GM12878 (cell line): ENCODE results near the gene AFMID. TPM values are rescaled to one million over a fixed set of nuclear protein-coding genes. Genes with fewer than 3 reads are reported as not detected.

Experiments
- ATAC-seq: fragments of 200-7000 bp; cut with Tn5 transposase; 3 replicates; pipeline ENCODE4 v1.9.1; 2020; ENCODE audit warnings: mild to moderate bottlenecking, moderate library complexity
- BruUV-seq: library from RNA; stranded (reverse); fragments of 400-500 nt; replicated peaks from 2 replicates; lab custom pipeline; 2021; lab: Mats Ljungman, UMichigan
- CTCF ChIA-PET: fragments of 300-600 bp; sonication (Branson Sonifier 250); formaldehyde crosslinking; extraction: SDS; loops from one replicate; lab custom pipeline; 2021; ENCODE audit warnings: inconsistent platforms; lab: Yijun Ruan, JAX
- POLR2A ChIA-PET: fragments of 350-600 bp; formaldehyde crosslinking; extraction: SDS; loops from one replicate; lab custom pipeline; 2021; ENCODE audit warnings: inconsistent platforms; lab: Charles Lee
- RAD21 ChIA-PET: fragments of 300-600 bp; sonication (Branson Sonifier 250); formaldehyde crosslinking; loops from one replicate; lab custom pipeline; 2023; ENCODE audit warnings: antibody characterized with exemption; ENCODE audit not compliant: unreplicated experiment; lab: Charles Lee
- SMC1A ChIA-PET: fragments of 300-600 bp; sonication (Branson Sonifier 250); formaldehyde crosslinking; loops from one replicate; lab custom pipeline; 2023; ENCODE audit not compliant: unreplicated experiment, uncharacterized antibody; lab: Charles Lee
- DNase-seq: peaks from one replicate; pipeline ENCODE4 v3.0.0-alpha.2; 2011; ENCODE audit warnings: low read depth, low spot score
- FAIRE-seq: peaks from 3 replicates; lab custom pipeline; 2011; peaks lifted over from hg19 to GRCh38; lab: Jason Lieb, UNC
- H2AFZ ChIP-seq: 2 replicates; pipeline ENCODE4 v1.6.0; 2011; ENCODE audit warnings: low read depth, low read length, control low read depth; ENCODE audit not compliant: control insufficient read depth
- H3K27ac ChIP-seq: 2 replicates; pipeline ENCODE4 v1.5.1; 2011; ENCODE audit warnings: control low read depth; ENCODE audit not compliant: control insufficient read depth, insufficient read depth
- H3K27me3 ChIP-seq, 2 experiments: replicated peaks in 1 of 2; 2 replicates each; pipeline versions ENCODE4 v1.6.0 to v1.6.1; 2011; ENCODE audit warnings: low read length in 1 of 2; ENCODE audit not compliant: control insufficient read depth in 2 of 2, insufficient read depth in 2 of 2
- H3K36me3 ChIP-seq, 2 experiments: 2 replicates each; pipeline ENCODE4 v1.5.1; 2011; ENCODE audit warnings: low read length in 1 of 2; ENCODE audit not compliant: control insufficient read depth in 2 of 2, insufficient read depth in 2 of 2
- H3K4me1 ChIP-seq: 2 replicates; pipeline ENCODE4 v1.6.1; 2011; ENCODE audit warnings: mild to moderate bottlenecking, low read length, moderate library complexity, mixed read lengths; ENCODE audit not compliant: control insufficient read depth, insufficient read depth
- H3K4me2 ChIP-seq: 2 replicates; pipeline ENCODE4 v1.6.0; 2011; ENCODE audit warnings: control low read depth; ENCODE audit not compliant: control insufficient read depth, insufficient read depth
- H3K4me3 ChIP-seq: fragments of 200-600 bp; sonication (generic); 2 replicates; pipeline ENCODE4 v1.5.1; 2016
- H3K79me2 ChIP-seq: 2 replicates; pipeline ENCODE4 v1.6.0; 2011; ENCODE audit warnings: low read length; ENCODE audit not compliant: control insufficient read depth, insufficient read depth
- H3K9ac ChIP-seq: 2 replicates; pipeline ENCODE4 v1.8.0; 2011; ENCODE audit warnings: low read length, control low read depth, mixed read lengths; ENCODE audit not compliant: control insufficient read depth, insufficient read depth
- H3K9me3 ChIP-seq: replicated peaks from 3 replicates; pipeline ENCODE4 v1.5.1; 2011; ENCODE audit warnings: mild to moderate bottlenecking, low read length; ENCODE audit not compliant: control insufficient read depth, insufficient read depth
- H4K20me1 ChIP-seq: 2 replicates; pipeline ENCODE4 v1.6.0; 2011; ENCODE audit not compliant: control insufficient read depth, insufficient read depth
- BMI1 ChIP-seq: fragments of 450-650 bp; IDR thresholded peaks from 2 replicates; pipeline ENCODE4 v1.6.1; 2016; ENCODE audit warnings: mild to moderate bottlenecking, moderate library complexity, borderline replicate concordance
- EED ChIP-seq: sonication (generic); IDR thresholded peaks from 2 replicates; pipeline ENCODE4 v1.6.1; 2016; ENCODE audit warnings: antibody characterized with exemption, low read depth
- ETV6 ChIP-seq, 2 experiments: fragments of 450-650 bp in 1 of 2; IDR thresholded peaks in 1 of 2; conservative IDR thresholded peaks in 1 of 2; 2 replicates each; pipeline ENCODE4 v1.6.1; 2014; ENCODE audit warnings: antibody characterized with exemption in 1 of 2, borderline replicate concordance in 1 of 2, low read depth in 1 of 2, mild to moderate bottlenecking in 1 of 2, moderate library complexity in 1 of 2
- GABPA ChIP-seq: IDR thresholded peaks from 2 replicates; pipeline ENCODE4 v1.6.1; 2014; ENCODE audit warnings: antibody characterized with exemption, low read depth, mild to moderate bottlenecking, inconsistent platforms
- IKZF2 ChIP-seq, 2 experiments: fragments of 450-650 bp; IDR thresholded peaks; 2 replicates each; pipeline ENCODE4 v1.6.1; 2017; ENCODE audit warnings: mild to moderate bottlenecking in 2 of 2, moderate library complexity in 2 of 2
- NR2C2 ChIP-seq: IDR thresholded peaks from 2 replicates; pipeline ENCODE4 v1.6.1; 2011; ENCODE audit warnings: borderline replicate concordance, low read depth; ENCODE audit not compliant: control insufficient read depth, insufficient read length
- NR2F1 ChIP-seq: fragments of 450-650 bp; conservative IDR thresholded peaks from 2 replicates; pipeline ENCODE4 v1.6.1; 2017; ENCODE audit warnings: mild to moderate bottlenecking
- POLR2A ChIP-seq: IDR thresholded peaks from 2 replicates; pipeline ENCODE4 v1.6.1; 2011; ENCODE audit warnings: low read depth, mild to moderate bottlenecking, low read length
- STAT1 ChIP-seq: fragments of 450-650 bp; conservative IDR thresholded peaks from 2 replicates; pipeline ENCODE4 v1.6.1; 2014; ENCODE audit warnings: antibody characterized with exemption, mild to moderate bottlenecking
- ZBTB11 ChIP-seq: fragments of 450-650 bp; formaldehyde crosslinking; IDR thresholded peaks from 2 replicates; pipeline ENCODE4 v1.5.0; 2022; ENCODE audit warnings: mild to moderate bottlenecking, missing genetic modification characterization
- WGBS: methylation state at CpG from one replicate; pipeline ENCODE4 v1.1.6; 2016; ENCODE audit warnings: low lambda C conversion rate; ENCODE audit not compliant: insufficient replicate concordance, insufficient coverage; ENCODE audit errors: missing lambda C conversion rate; 5-methylcytosine and 5-hydroxymethylcytosine counted together
- in situ Hi-C: fragments of 300-500 bp; cut with MboI; formaldehyde crosslinking; loops from 9 replicates; pipeline ENCODE4 v1.14.3; 2018; ENCODE audit warnings: mixed read lengths
- intact Hi-C: fragments of 100-400 bp; cut with micrococcal nuclease; formaldehyde crosslinking; loops from one replicate; pipeline ENCODE4 v1.14.2; 2022; ENCODE audit not compliant: unreplicated experiment
- polyA plus RNA-seq, 11 experiments: library from polyadenylated mRNA; depleted of rRNA in 4 of 11; unstranded in 6 of 11; stranded (reverse) in 5 of 11; fragments of >200 nt; fragmentation: Nextera tagmentation in 4 of 11; fragmentation: Illumina TruSeq in 1 of 11; extraction: Ambion mirVana in 4 of 11; extraction: Trizol in 1 of 11; gene quantifications; 1 replicate in 1 of 11; 2 replicates in 10 of 11; pipeline versions ENCODE4 v1.2.1 to v1.2.3, GENCODE V29; 2011 to 2016; ENCODE audit warnings: inconsistent platforms in 2 of 11, missing spikeins in 2 of 11, low read depth in 1 of 11
- total RNA-seq, 4 experiments: library from RNA; depleted of rRNA in 3 of 4; stranded (reverse); fragments of >200 nt in 3 of 4; fragmentation: Illumina TruSeq in 1 of 4; extraction: Trizol in 1 of 4; gene quantifications; 2 replicates each; pipeline versions ENCODE4 v1.2.1 to v1.2.3, GENCODE V29; 2013 to 2021

AFMID gene
- total and polyA plus RNA-seq, 10 of the 15 experiments (the other 5 are each of a cell fraction or from before 2014, with no cell fraction given) = 36.1 to 98.8 (median 51.6) TPM

- ATAC-seq (no peak), DNase-seq (no peak), FAIRE-seq (no peak)
- no peak overlapping the region for H2AFZ ChIP-seq
- H3K79me2 ChIP-seq = peaks cover 5% of the 10 kb centered on the region
- no peaks in the 10 kb centered on the region for H3K27me3 ChIP-seq
- no peak overlapping the region for H3K4me2 ChIP-seq
- peak; percentile 17; the same call in 1 of the 2 replicates for TF ChIP-seq POLR2A
- TF ChIP-seq BMI1 = no peak
- SMC1A ChIA-PET = no interaction called here
- no peaks in the 10 kb centered on the region for H3K9me3 ChIP-seq
- peaks cover 8 to 16% of the 10 kb centered on the region in 2 experiments; a peak in 3 of 4 replicates for H3K36me3 ChIP-seq
- H3K4me3 ChIP-seq = no peak overlapping the region
- in situ Hi-C loops = loop anchor here (5.0 kb wide), 1 partner anchor 67 kb away; no protein-coding TSS in a partner anchor
- H4K20me1 ChIP-seq = no peaks in the 10 kb centered on the region
- H3K9ac ChIP-seq = no peak overlapping the region
- RAD21 ChIA-PET = no interaction called here
- no TSS peak for BruUV-seq
- CTCF ChIA-PET = interaction anchor here (0.5 to 9.0 kb wide), 3 partner anchors 10 to 88 kb away, joined by 3 to 100 read pairs (median 3); partner anchors contain the start of genes TMC6 and TMC8
- H3K4me1 ChIP-seq = peaks cover 34% of the 10 kb centered on the region
- WGBS = 90% methylated on average over 17 of the region's 17 CpGs
- no peak overlapping the region for H3K27ac ChIP-seq
- POLR2A ChIA-PET = interaction anchor here (1.1 kb wide), 1 partner anchor 37 kb away, joined by 3 read pairs; no protein-coding TSS in a partner anchor
- intact Hi-C loops = no loop called here
Measured at GRCh38 chr17:78179372-78179771, 7.8 kb upstream of the AFMID start.

GRCh38 chr17:78180083-78180482 lies 7.1 kb upstream of the AFMID start:
- Histone ChIP-seq H3K4me3 (no peak overlapping the region), H3K27ac (no peak overlapping the region), H3K4me1 (peaks cover 30% of the 10 kb centered on the region), H3K9me3 (no peaks in the 10 kb centered on the region), H3K79me2 (peaks cover 2% of the 10 kb centered on the region; the same call in 1 of the 2 replicates), H2AFZ (no peak overlapping the region), H3K27me3 (no peaks in the 10 kb centered on the region), H3K4me2 (peak overlapping the region; percentile 7; the same call in 1 of the 2 replicates), H3K9ac (no peak overlapping the region), H4K20me1 (no peaks in the 10 kb centered on the region), H3K36me3 (peaks cover 10 to 11% of the 10 kb centered on the region in 2 experiments; a peak in 3 of 4 replicates)
- in situ Hi-C loops = no loop called here
- DNase-seq = no peak
- ChIA-PET RAD21 (interaction anchor here (1.0 to 1.7 kb wide), 3 partner anchors 8 to 160 kb away, joined by 3 to 4 read pairs (median 3); no protein-coding TSS in a partner anchor), CTCF (interaction anchor here (1.0 to 1.3 kb wide), 2 partner anchors 60 to 95 kb away, joined by 3 to 4 read pairs; no protein-coding TSS in a partner anchor), SMC1A (interaction anchor here (1.0 to 1.5 kb wide), 2 partner anchors 25 to 33 kb away, joined by 3 to 4 read pairs; no protein-coding TSS in a partner anchor), POLR2A (interaction anchor here (1.3 kb wide), 1 partner anchor 54 kb away, joined by 4 read pairs; no protein-coding TSS in a partner anchor)
- no peak for TF ChIP-seq EED
- TF ChIP-seq GABPA = no peak
- TF ChIP-seq ETV6 (conservative IDR thresholded peaks at IDR 0.05 in 1 of 2, IDR thresholded peaks at IDR 0.05 in 1 of 2; ENCODE audit: borderline replicate concordance in 1 of 2, low read depth in 1 of 2) = no peak
- TF ChIP-seq NR2F1 = peak; percentile 66; the same call in 1 of the 2 replicates
- TF ChIP-seq ZBTB11 = no peak
- no peak for TF ChIP-seq STAT1
- no peak for TF ChIP-seq NR2C2
- TF ChIP-seq IKZF2 (IDR thresholded peaks at IDR 0.05) = 0 out of 4 replicates have a peak, but pooled peaks of 1 of the 2 experiments have one; percentile 11
- intact Hi-C loops = no loop called here
- 86% methylated on average over 13 of the region's 14 CpGs for WGBS
- no peak for ATAC-seq
- FAIRE-seq = no peak
- no TSS peak for BruUV-seq
